Spleen (tissue), 11 donors: Measurements from ENCODE around the gene DTNA. TPM values are rescaled to one million over a fixed set of nuclear protein-coding genes. Genes with fewer than 3 reads are reported as not detected.
"Not testable (repeated sequence)": the region's sequence is repeated elsewhere in the genome, so short reads cannot be mapped to it uniquely, and the experiment has no call there.

ENCODE experiments used
- DNase-seq: peaks from one replicate; pipeline ENCODE4 v3.0.0-alpha.2; 2020
- H3K27ac ChIP-seq, 8 donors: fragments of 200-600 bp; sonication (generic) in 7 of 8; 1 replicate in 4 of 8; 2 replicates in 4 of 8; pipeline versions ENCODE4 v1.5.0 to v1.8.0; 2016 to 2021; ENCODE audit warnings: inconsistent platforms in 4 of 8, mild to moderate bottlenecking in 4 of 8, moderate library complexity in 1 of 8
- H3K27me3 ChIP-seq, 7 donors: fragments of 200-600 bp; sonication (generic) in 6 of 7; replicated peaks in 1 of 7; 1 replicate in 4 of 7; 2 replicates in 3 of 7; pipeline versions ENCODE4 v1.5.0 to v1.8.0; 2016 to 2021; ENCODE audit warnings: inconsistent platforms in 3 of 7, mild to moderate bottlenecking in 1 of 7
- H3K36me3 ChIP-seq, 6 donors: fragments of 200-600 bp; sonication (generic) in 5 of 6; 1 replicate in 4 of 6; 2 replicates in 2 of 6; pipeline versions ENCODE4 v1.5.0 to v1.8.0; 2016 to 2021; ENCODE audit warnings: inconsistent platforms in 2 of 6
- H3K4me1 ChIP-seq, 6 donors: fragments of 200-600 bp; sonication (generic) in 5 of 6; 1 replicate in 3 of 6; 2 replicates in 3 of 6; pipeline versions ENCODE4 v1.5.0 to v1.8.0; 2016 to 2021; ENCODE audit warnings: inconsistent platforms in 3 of 6
- H3K4me3 ChIP-seq, 8 donors: fragments of 200-600 bp; sonication (generic) in 7 of 8; 1 replicate in 4 of 8; 2 replicates in 4 of 8; pipeline versions ENCODE4 v1.5.0 to v1.8.0; 2016 to 2021; ENCODE audit warnings: inconsistent platforms in 4 of 8, mild to moderate bottlenecking in 4 of 8, moderate library complexity in 2 of 8
- H3K9me3 ChIP-seq, 8 donors: fragments of 200-600 bp; sonication (generic) in 7 of 8; 1 replicate in 4 of 8; 2 replicates in 4 of 8; pipeline versions ENCODE4 v1.5.0 to v1.8.0; 2016 to 2021; ENCODE audit warnings: inconsistent platforms in 4 of 8
- POLR2A ChIP-seq, 3 donors: fragments of 450-650 bp; IDR thresholded peaks; one replicate each; pipeline ENCODE4 v1.5.1; 2017; ENCODE audit warnings: antibody characterized with exemption in 3 of 3, mild to moderate bottlenecking in 1 of 3
- POLR2AphosphoS5 ChIP-seq, 3 donors: sonication (generic); formaldehyde crosslinking; IDR thresholded peaks; one replicate each; pipeline ENCODE4 v1.5.1; 2017; ENCODE audit warnings: antibody characterized with exemption in 3 of 3
- WGBS, 5 donors: extraction: QIAGEN DNeasy Blood & Tissue Kit in 3 of 5; methylation state at CpG; one replicate each; pipeline versions ENCODE4 v1.1.5 to v1.1.7; 2013 to 2018; 5-methylcytosine and 5-hydroxymethylcytosine counted together
- intact Hi-C: fragments of 100-400 bp; cut with DNase I; formaldehyde crosslinking; loops from one replicate; pipeline ENCODE4 v1.15.0; 2023; ENCODE audit warnings: low total_unique reads
- polyA plus RNA-seq, 3 donors: library from polyadenylated mRNA; stranded (reverse); fragments of 200-250 nt; gene quantifications; one replicate each; pipeline ENCODE4 v1.2.1, GENCODE V29; 2013
- total RNA-seq, 7 donors: library from RNA; depleted of rRNA in 3 of 7; stranded (reverse); fragments of >200 nt in 3 of 7; fragmentation: NEBNext Ultra II Directional in 4 of 7; extraction: Animal tissue kit (Norgen Biotek cat#: 25700) in 4 of 7; gene quantifications; one replicate each; pipeline versions ENCODE4 v1.1.0 to v1.2.1, GENCODE V29; 2016 to 2021
- TF ChIP-seq, protein P1 (sequence below), 11 experiments: fragments of 200-600 bp in 7 of 11; fragments of 450-650 bp in 4 of 11; sonication (generic) in 4 of 11; IDR thresholded peaks in 8 of 11; conservative IDR thresholded peaks in 3 of 11; 1 replicate in 7 of 11; 2 replicates in 4 of 11; pipeline versions ENCODE4 v1.4.0 to v1.8.0; 2016 to 2021; ENCODE audit warnings: antibody characterized with exemption in 11 of 11, inconsistent platforms in 4 of 11, mild to moderate bottlenecking in 1 of 11
- donor health status: healthy with polysubstance abuse.
- donor health status: DM: no; HTN: no; CAD: no; lungs with moderate emphysema.
- donor health status: DM: no; HTN: no; CAD: no.
- donor health status: Bipolar disorder and iron deficiency.
- donor health status: healthy.
- donor health status: DM: no; HTN: no; CAD: no.
- donor health status: DM: yes; HTN: yes; CAD: no.

DTNA gene
- total and polyA plus RNA-seq, 10 donors = 3.0 to 29.2 (median 14.2) TPM

DNA sequence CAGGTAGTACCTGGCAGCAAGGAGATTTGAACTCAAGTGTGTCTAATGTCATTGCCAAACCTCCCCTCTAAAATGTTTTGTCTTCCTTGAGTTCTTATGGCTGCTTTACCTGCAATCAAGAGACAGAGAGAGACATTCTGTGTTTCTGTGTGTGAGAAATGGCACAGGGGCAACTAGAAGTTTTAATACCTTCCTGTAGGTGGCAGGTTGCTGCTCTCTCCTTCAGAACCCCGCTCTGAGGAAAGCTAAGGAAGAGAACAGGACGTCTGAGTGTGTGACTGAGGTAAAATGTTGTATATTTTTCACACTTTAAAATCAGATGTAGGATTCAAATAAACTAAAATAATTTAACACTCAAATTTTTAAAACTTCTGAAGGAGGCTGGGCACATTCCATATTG lies 19.2 kb downstream of the DTNA start:
- WGBS, 5 donors = 23 to 35% (median 28%) methylated on average over 2 of the region's 2 CpGs
- Histone ChIP-seq H3K27ac (no peak overlapping the region), H3K9me3 (peaks cover 0 to 14% (median 6%) of the 10 kb centered on the region in 8 donors), H3K36me3 (no peaks in the 10 kb centered on the region), H3K27me3 (no peaks in the 10 kb centered on the region), H3K4me1 (no peaks in the 10 kb centered on the region), H3K4me3 (no peak overlapping the region)
- intact Hi-C loops = no loop called here
- DNase-seq = no peak
- TF ChIP-seq POLR2AphosphoS5 (IDR thresholded peaks at IDR 0.05) = no peak
- TF ChIP-seq, protein P1, sequence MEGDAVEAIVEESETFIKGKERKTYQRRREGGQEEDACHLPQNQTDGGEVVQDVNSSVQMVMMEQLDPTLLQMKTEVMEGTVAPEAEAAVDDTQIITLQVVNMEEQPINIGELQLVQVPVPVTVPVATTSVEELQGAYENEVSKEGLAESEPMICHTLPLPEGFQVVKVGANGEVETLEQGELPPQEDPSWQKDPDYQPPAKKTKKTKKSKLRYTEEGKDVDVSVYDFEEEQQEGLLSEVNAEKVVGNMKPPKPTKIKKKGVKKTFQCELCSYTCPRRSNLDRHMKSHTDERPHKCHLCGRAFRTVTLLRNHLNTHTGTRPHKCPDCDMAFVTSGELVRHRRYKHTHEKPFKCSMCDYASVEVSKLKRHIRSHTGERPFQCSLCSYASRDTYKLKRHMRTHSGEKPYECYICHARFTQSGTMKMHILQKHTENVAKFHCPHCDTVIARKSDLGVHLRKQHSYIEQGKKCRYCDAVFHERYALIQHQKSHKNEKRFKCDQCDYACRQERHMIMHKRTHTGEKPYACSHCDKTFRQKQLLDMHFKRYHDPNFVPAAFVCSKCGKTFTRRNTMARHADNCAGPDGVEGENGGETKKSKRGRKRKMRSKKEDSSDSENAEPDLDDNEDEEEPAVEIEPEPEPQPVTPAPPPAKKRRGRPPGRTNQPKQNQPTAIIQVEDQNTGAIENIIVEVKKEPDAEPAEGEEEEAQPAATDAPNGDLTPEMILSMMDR (IDR thresholded peaks at IDR 0.05 in 8 of 11, conservative IDR thresholded peaks at IDR 0.05 in 3 of 11) = peak in 2 of 11 experiments; percentile 9 to 25
- TF ChIP-seq POLR2A (IDR thresholded peaks at IDR 0.05) = no peak

DNA sequence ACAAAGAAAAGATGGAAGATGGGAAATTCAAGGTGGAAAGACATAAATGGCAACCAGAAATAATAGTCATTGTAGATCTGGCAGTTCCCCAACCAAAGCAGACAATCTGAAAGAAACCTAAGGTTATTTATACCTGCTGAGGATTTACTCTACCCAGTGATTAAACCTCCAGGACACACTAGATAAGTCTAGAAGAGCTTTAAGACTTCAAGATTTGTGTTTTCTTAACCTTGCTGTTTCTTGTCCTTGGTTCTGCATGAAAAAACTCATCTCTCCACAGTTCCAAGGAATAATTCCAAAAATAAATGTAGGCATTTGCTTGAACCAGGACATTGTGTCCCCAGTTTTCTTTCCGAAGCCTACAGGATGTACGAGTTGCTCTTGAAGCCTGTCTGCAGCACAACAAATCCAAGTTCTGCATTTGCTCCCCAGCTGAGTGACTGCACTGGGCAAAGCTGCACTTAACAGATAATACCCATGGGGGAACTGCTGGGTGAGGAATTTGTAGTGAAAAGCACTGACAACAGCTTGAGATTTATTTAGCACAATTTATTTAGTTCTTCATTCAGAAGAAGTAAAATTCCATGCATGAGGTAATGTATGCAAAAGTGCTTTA lies 19.8 kb downstream of the DTNA start:
- DNase-seq = no peak
- Histone ChIP-seq H3K27me3 (no peaks in the 10 kb centered on the region), H3K4me1 (no peaks in the 10 kb centered on the region), H3K27ac (no peak overlapping the region), H3K36me3 (no peaks in the 10 kb centered on the region), H3K9me3 (peaks cover 0 to 9% (median 2%) of the 10 kb centered on the region in 8 donors), H3K4me3 (no peak overlapping the region)
- intact Hi-C loops = no loop called here
- TF ChIP-seq POLR2AphosphoS5 (IDR thresholded peaks at IDR 0.05) = no peak
- TF ChIP-seq POLR2A (IDR thresholded peaks at IDR 0.05) = no peak
- TF ChIP-seq, protein P1 (IDR thresholded peaks at IDR 0.05 in 8 of 11, conservative IDR thresholded peaks at IDR 0.05 in 3 of 11) = no peak
- WGBS, 5 donors = 25 to 31% (median 28%) methylated on average over 2 of the region's 2 CpGs

DNA sequence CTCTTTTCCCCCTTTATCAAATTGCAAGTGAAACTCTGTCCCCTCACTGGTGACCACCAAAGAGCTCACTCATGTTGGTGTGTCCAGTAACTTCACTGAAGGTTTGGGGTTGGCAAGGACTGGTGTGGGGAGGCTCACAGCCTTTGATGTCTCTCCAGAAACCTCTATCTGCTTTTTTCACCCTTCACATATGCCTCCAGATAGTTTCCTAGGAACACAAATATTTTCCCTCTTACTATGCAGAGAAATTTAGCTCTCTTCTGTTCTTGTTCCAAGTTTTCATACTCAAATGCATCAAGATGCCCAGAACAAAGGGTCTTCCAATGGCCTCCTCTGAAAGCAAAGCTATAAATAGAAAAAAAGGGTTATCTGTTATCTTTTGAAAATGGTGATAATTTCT lies 20.7 kb downstream of the DTNA start:
- no peaks in the 10 kb centered on the region for H3K4me1 ChIP-seq
- H3K4me3 ChIP-seq = no peak overlapping the region
- TF ChIP-seq POLR2A (IDR thresholded peaks at IDR 0.05) (no peak), POLR2AphosphoS5 (IDR thresholded peaks at IDR 0.05) (no peak)
- TF ChIP-seq, protein P1 (IDR thresholded peaks at IDR 0.05 in 8 of 11, conservative IDR thresholded peaks at IDR 0.05 in 3 of 11) = no peak
- intact Hi-C loops = no loop called here
- H3K27ac ChIP-seq = no peak overlapping the region
- H3K36me3 ChIP-seq = no peaks in the 10 kb centered on the region
- H3K27me3 ChIP-seq = no peaks in the 10 kb centered on the region
- DNase-seq = no peak
- peaks cover 0 to 2% (median 0%) of the 10 kb centered on the region in 8 donors for H3K9me3 ChIP-seq

DNA sequence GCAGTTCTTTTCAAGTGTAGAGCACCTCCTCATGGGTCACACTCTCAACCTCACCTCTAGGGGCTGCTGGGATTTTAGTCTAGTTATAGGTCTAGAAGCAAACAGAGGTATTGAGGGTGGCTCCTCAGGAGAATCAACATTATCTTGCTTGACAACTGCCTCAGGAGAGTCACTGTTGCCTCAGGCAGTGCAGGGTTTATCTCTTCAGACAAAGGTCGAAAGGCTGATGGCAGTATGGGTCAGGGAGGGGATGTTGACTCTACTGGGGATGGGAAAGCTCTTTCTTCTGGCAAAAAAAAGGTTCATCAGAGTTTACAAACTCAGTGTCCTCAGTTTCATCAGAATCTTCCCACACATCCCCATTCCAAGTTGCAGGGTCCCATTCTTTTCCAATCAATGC lies 24.0 kb downstream of the DTNA start:
- Histone ChIP-seq H3K27ac (no peak overlapping the region), H3K4me3 (no peak overlapping the region), H3K36me3 (no peaks in the 10 kb centered on the region), H3K9me3 (no peaks in the 10 kb centered on the region), H3K27me3 (no peaks in the 10 kb centered on the region), H3K4me1 (no peaks in the 10 kb centered on the region)
- TF ChIP-seq, protein P1 (IDR thresholded peaks at IDR 0.05 in 8 of 11, conservative IDR thresholded peaks at IDR 0.05 in 3 of 11) = no peak
- no peak for TF ChIP-seq POLR2A (IDR thresholded peaks at IDR 0.05)
- no peak for TF ChIP-seq POLR2AphosphoS5 (IDR thresholded peaks at IDR 0.05)
- intact Hi-C loops = no loop called here
- 67 to 73% (median 72%) methylated on average over 1 of the region's 1 CpG for WGBS, 5 donors
- no peak for DNase-seq

DNA sequence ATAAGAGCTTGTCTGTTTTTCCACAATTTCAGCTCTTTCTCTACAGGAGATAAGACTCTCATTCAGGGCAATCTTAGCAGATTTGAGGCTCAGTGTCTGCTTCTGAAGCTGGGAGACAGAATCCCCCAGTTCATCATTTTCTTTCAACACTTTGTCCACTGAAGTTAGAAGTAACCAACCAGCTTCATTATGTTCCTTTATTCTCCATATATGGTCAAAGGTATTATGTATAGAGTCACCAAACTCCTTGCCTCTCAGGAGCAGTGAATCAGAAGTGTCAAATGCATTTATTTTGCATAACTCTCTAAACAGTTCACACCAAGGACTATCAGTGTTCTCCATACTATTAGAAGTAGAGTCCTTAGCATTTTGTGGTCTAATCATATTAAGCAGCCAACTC lies 24.4 kb downstream of the DTNA start:
- H3K27ac ChIP-seq, H3K36me3 ChIP-seq, intact Hi-C loops, H3K4me3 ChIP-seq, H3K27me3 ChIP-seq, H3K4me1 ChIP-seq, H3K9me3 ChIP-seq, DNase-seq: not testable (repeated sequence)
